Skin epidermis (tissue), 12 donors: ENCODE measurements around the gene PSME2.

Source experiments
- H3K27ac ChIP-seq, 21 experiments: fragments of 200-600 bp; sonication (generic) in 11 of 21; one replicate each; pipeline ENCODE4 v1.5.0; 2020; ENCODE audit warnings: mild to moderate bottlenecking in 3 of 21, inconsistent platforms in 2 of 21, moderate library complexity in 2 of 21
- H3K4me3 ChIP-seq, 7 experiments: fragments of 200-600 bp; sonication (generic) in 2 of 7; one replicate each; pipeline ENCODE4 v1.5.0; 2020; ENCODE audit warnings: inconsistent platforms in 2 of 7, mild to moderate bottlenecking in 2 of 7, moderate library complexity in 1 of 7

PSME2 gene

DNA sequence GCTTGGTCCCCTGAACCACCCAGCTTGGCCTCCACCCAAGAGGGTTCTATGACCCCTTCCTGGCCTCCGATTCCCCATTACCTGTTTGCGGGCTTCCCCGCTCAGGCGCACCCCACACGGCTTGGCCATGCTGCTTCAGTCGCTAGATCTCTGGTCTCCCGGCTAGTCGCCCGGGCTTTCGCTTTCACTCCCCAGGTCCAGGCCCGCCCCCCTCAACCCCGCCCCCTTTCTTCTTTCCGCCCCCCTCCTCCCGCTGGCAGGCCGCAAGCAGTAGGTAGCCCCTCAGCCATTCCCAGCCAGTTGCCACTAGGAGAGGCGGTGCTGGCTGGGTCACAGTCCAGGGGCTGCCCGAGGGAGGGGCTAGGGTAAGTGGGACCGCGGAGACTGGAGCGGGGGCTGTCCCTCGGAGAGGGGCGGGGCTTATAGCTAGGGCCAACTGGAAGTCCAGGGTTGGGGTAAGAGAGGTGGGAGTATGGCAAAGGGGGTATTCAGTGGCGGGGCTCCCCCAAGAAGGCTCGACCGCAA is at the start of gene PSME2:
Gene PSME2 (minus strand): TSS at position 158 of the 525 bp plus-strand sequence. CDS start 29 bp downstream, at position 129.
- peak within 1 kb of the TSS; percentile 58 to 94 (median 88) for H3K27ac ChIP-seq
- peak within 1 kb of the TSS; percentile 64 to 93 (median 82) for H3K4me3 ChIP-seq

- H3K27ac ChIP-seq: peak within 1 kb of the TSS; percentile 96 to 100 (median 99)
- H3K4me3 ChIP-seq: peak within 1 kb of the TSS; percentile 53 to 92 (median 74)
Observed at GRCh38 chr14:24195186-24196070, 49.0 kb upstream of the PSME2 start, which contains the start of gene TM9SF1. Gene TM9SF1 (minus strand): TSS chr14:24195441. CDS start chr14:24195019, 422 bp downstream.

GRCh38 chr14:24194873-24195185 is 48.4 kb upstream of the PSME2 start:
- Histone ChIP-seq H3K27ac (peak overlapping the region; percentile 96 to 100 (median 99)), H3K4me3 (peak overlapping the region; percentile 53 to 92 (median 74))

GRCh38 chr14:24194186-24194872 is 47.9 kb upstream of the PSME2 start:
- Histone ChIP-seq H3K27ac (peak overlapping the region; percentile 96 to 100 (median 99)), H3K4me3 (peak overlapping the region; percentile 53 to 92 (median 74))

GRCh38 chr14:24192933-24193332 is 46.5 kb upstream of the PSME2 start:
- Histone ChIP-seq H3K4me3 (no peak overlapping the region), H3K27ac (no peak overlapping the region)

GRCh38 chr14:24190416-24190815 is 44.0 kb upstream of the PSME2 start:
- Histone ChIP-seq H3K4me3 (no peak overlapping the region), H3K27ac (no peak overlapping the region)

GRCh38 chr14:24189460-24189859 is 43.0 kb upstream of the PSME2 start:
- Histone ChIP-seq H3K27ac (peak overlapping the region in 9 of 21 experiments; percentile 23 to 95 (median 86)), H3K4me3 (no peak overlapping the region)

- peak overlapping the region in 15 of 21 experiments; percentile 23 to 95 (median 73) for H3K27ac ChIP-seq
- peak overlapping the region in 5 of 7 experiments; percentile 56 to 81 (median 75) for H3K4me3 ChIP-seq
Observed at GRCh38 chr14:24189059-24189375, 42.6 kb upstream of the PSME2 start.

- H3K4me3 ChIP-seq: peak within 1 kb of the TSS; percentile 51 to 81 (median 75)
Observed at GRCh38 chr14:24188251-24189058, 42.0 kb upstream of the PSME2 start, which contains the start of gene IPO4. Gene IPO4 (minus strand): TSS chr14:24188816. CDS start chr14:24188787, 29 bp downstream.

DNA sequence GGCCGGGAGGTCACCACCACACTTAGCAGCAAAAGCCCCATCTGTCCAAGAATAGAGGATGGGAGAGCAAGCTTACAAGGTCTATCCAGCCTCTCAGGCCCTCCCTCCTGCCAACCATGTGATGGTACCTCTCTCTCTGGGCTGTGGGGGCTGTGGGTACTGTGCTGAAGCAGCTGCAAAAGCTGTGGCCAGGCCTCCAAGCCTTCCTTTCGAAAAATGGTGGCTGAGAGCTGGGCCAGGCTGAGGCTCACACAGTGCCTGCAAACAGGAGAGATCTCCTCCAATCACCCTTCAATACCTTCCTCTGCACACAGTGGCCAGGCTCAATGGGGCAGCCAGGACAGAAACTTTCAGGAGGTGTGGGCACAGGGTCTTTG is 41.1 kb upstream of the PSME2 start:
- peak overlapping the region in 2 of 7 experiments; percentile 56 to 81 for H3K4me3 ChIP-seq
- H3K27ac ChIP-seq: peak overlapping the region in 8 of 21 experiments; percentile 54 to 95 (median 86)

More at GRCh38 chr14:24188251-24189058, 42.0 kb upstream of the PSME2 start, which contains the start of gene IPO4:
- peak within 1 kb of the TSS; percentile 31 to 95 (median 81) for H3K27ac ChIP-seq

DNA sequence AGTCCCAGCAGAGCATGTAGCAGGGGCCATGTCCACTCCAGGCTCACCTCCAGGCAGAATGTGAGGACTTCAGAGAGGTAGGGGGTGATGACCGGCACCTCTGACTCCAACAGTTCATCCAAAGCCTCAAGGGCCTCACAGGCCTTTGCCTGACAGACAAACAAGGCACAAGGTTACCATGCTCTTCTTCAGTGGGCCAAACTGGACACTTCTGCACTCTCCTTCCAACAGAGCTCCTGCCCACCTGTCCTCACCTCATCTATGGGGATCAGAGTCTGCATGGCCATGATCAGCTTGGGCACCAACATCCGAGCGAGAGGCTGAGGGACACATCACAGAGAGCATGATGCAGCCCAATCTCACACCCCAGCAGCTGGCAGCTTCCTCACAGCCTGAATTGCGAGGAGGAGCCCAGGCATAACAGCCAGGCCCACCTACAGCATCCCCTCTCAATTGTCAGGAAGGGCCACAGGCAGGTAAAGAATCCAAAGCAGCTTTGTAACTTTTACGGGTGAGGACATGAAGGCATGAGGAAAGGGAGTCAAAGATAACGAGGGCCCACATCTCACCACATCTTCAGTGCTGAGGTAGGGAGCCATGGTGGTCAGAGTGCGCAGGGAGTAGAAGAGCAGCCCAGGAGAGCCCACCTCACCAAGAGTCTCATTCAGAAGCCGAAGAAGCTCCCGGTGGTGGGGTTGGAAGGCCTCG is 40.6 kb upstream of the PSME2 start:
- Histone ChIP-seq H3K4me3 (peak overlapping the region in 1 of 7 experiments; percentile 56), H3K27ac (peak overlapping the region in 4 of 21 experiments; percentile 54 to 93 (median 82))

- Histone ChIP-seq H3K27ac (peak overlapping the region in 1 of 21 experiments; percentile 3), H3K4me3 (no peak overlapping the region)
Observed at GRCh38 chr14:24185741-24186140, 39.3 kb upstream of the PSME2 start.

- no peak overlapping the region for H3K27ac ChIP-seq
- no peak overlapping the region for H3K4me3 ChIP-seq
Observed at GRCh38 chr14:24185026-24185425, 38.6 kb upstream of the PSME2 start.

DNA sequence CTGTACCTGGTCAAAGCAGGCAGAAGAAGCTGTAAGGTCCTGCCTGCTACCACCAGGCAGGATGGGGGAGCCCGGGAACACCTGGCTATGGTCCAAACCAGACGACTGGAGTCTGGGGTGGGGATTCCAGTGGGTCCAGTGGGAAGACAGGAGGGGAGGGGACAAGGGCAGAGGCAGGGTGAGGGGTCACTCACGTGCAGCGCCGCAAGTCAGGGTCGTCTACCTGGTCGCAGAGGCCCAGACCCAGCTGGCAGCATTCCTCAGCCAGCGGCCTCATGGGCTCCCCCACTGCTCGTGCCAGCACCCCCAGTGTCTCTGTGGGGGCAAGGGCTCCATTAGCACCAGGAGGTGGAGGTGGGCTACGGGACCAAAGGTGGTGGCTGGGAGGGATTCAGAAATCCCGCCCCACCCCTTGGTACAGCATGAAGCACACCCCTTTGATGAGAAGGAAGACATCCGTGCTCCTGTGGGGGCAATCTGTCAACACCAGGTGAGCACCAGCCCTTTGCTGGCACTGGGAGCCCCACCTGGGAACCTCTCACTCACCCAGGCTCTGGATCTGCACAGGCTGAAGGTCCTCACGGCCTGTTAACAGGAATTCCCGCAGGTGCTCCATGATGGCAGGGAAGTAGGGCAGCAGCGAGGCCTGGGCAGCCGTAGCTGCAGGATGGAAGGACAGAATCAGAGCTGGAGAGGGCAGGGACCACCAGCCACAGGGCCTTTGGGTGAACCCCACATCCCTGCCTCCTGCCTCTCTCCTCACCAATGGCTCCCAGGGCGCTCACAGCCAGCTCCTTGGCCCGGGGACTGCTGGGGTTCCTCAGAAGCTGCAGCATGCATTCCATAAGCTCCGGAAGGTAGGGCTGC is 37.9 kb upstream of the PSME2 start:
- no peak overlapping the region for H3K27ac ChIP-seq
- H3K4me3 ChIP-seq: no peak overlapping the region

DNA sequence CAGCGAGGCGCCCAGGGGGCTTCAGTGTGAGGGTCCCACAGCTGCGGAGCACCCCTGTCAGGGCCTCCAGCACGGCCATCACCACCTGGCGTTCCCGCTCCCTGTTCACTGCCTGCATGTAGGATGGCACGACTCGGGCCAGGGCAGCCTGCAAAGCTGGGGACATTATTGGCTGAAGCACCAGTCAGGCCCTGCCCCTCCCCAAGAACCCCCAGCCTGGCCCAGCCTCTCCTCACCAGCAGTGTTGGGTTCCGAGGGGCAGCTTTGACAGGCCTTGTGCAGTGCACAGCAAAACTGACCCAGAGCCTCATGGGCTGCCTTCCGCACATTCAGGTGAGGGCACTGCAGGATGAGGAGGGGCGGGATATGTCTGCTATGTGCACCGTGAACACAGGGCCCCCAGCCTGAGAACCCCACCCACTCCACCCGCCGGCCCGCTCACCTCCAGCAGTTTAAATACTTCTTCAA is 36.6 kb upstream of the PSME2 start:
- H3K27ac ChIP-seq: no peak overlapping the region
- H3K4me3 ChIP-seq: no peak overlapping the region

DNA sequence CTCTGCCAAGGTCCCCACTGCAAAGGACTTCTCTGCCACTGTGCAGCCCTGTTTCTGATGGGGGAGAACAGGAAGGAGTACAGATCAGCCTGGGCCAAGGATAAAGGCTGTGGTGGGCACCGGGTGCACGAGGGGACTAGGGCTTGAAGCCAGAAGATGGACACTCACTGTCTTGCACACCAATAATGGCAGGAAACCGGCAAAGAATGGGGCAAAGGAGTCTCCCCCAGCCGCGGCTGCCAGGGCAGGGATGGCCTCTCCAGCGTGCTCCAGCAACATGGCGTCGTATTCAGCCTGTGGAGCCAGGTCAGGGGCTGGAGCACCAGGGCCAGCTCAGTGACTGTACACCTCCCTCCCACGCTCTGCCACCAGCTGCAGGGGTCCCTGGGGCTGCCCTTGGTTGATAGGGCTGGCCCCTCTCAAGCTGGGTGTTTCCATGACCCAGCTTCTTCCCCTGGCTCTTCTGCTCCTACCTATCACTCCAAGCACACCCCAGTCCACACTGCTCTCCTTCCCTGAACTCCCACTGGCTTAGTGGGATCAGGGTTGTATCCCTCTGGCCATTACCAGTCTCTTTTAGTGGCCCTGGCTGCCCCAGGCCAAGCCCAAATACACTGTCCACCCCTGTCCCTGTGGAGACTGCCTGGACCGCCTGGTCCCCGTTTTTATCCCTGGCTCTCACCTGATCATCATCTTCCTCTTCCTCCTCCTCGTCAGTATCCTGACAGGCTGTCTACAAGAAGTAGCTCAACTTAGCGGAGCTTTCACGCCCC is 35.9 kb upstream of the PSME2 start:
- Histone ChIP-seq H3K27ac (peak overlapping the region in 1 of 21 experiments; percentile 25), H3K4me3 (no peak overlapping the region)
